Type B pancreatic cell (in vitro differentiated cells): ENCODE data around the gene WFDC1. TPM values are rescaled to one million over a fixed set of nuclear protein-coding genes. Genes with fewer than 3 reads are reported as not detected.

Source experiments
- DNase-seq: peaks from one replicate; pipeline ENCODE4 v3.0.0; 2021; ENCODE audit warnings: mixed read lengths; ENCODE audit not compliant: unreplicated experiment; ENCODE audit errors: extremely low spot score
- H3K27ac Mint-ChIP-seq: 2 replicates; pipeline ENCODE4 v1.8.0; 2021; ENCODE audit warnings: mild to moderate bottlenecking, mixed read lengths
- H3K27me3 Mint-ChIP-seq: 2 replicates; pipeline ENCODE4 v1.8.0; 2021; ENCODE audit warnings: mixed read lengths
- H3K36me3 Mint-ChIP-seq: 2 replicates; pipeline ENCODE4 v1.8.0; 2021; ENCODE audit warnings: mixed read lengths
- H3K4me1 Mint-ChIP-seq: one replicate; pipeline ENCODE4 v1.8.0; 2021; ENCODE audit warnings: mixed read lengths; ENCODE audit not compliant: unreplicated experiment
- H3K4me3 Mint-ChIP-seq: 2 replicates; pipeline ENCODE4 v1.8.0; 2021; ENCODE audit warnings: mild to moderate bottlenecking, mixed read lengths
- H3K9me3 Mint-ChIP-seq: 2 replicates; pipeline ENCODE4 v1.8.0; 2021; ENCODE audit warnings: mixed read lengths
- CTCF ChIP-seq: fragments of 200-600 bp; sonication (generic); conservative IDR thresholded peaks from 2 replicates; pipeline ENCODE4 v1.5.0; 2021; ENCODE audit warnings: antibody characterized with exemption, mild to moderate bottlenecking
- total RNA-seq: library from RNA; stranded (reverse); gene quantifications from 2 replicates; pipeline ENCODE4 v1.2.1, GENCODE V29; 2021; ENCODE audit warnings: low replicate concordance

The WFDC1 gene
- total RNA-seq, 1 donor from 2014 or later, result 2.0 TPM

- Mint-ChIP-seq H3K27ac (no peak overlapping the region), H3K4me1 (peaks cover 5% of the 10 kb centered on the region), H3K27me3 (peaks cover 14% of the 10 kb centered on the region), H3K9me3 (peaks cover 4% of the 10 kb centered on the region), H3K36me3 (no peaks in the 10 kb centered on the region), H3K4me3 (no peak overlapping the region)
- TF ChIP-seq CTCF, result no peak
- no peak for DNase-seq
Measured at GRCh38 chr16:84252184-84252583, 42.5 kb upstream of the WFDC1 start.

- no peak for TF ChIP-seq CTCF
- Mint-ChIP-seq H3K27ac (no peak overlapping the region), H3K36me3 (no peaks in the 10 kb centered on the region), H3K27me3 (peaks cover 14% of the 10 kb centered on the region), H3K4me1 (peaks cover under 1% of the 10 kb centered on the region), H3K4me3 (no peak overlapping the region), H3K9me3 (peaks cover 4% of the 10 kb centered on the region)
- DNase-seq, result no peak
Measured at GRCh38 chr16:84253173-84253572, 41.5 kb upstream of the WFDC1 start.

- Mint-ChIP-seq H3K4me3 (no peak overlapping the region), H3K4me1 (no peaks in the 10 kb centered on the region), H3K27ac (no peak overlapping the region), H3K27me3 (peaks cover 14% of the 10 kb centered on the region), H3K36me3 (no peaks in the 10 kb centered on the region), H3K9me3 (peaks cover 4% of the 10 kb centered on the region)
- no peak for DNase-seq
- TF ChIP-seq CTCF, result no peak
Measured at GRCh38 chr16:84254062-84254461, 40.6 kb upstream of the WFDC1 start.

GRCh38 chr16:84255050-84255810, 39.4 kb upstream of the WFDC1 start:
- Mint-ChIP-seq H3K27me3 (peaks cover 14% of the 10 kb centered on the region), H3K36me3 (no peaks in the 10 kb centered on the region), H3K4me3 (no peak overlapping the region), H3K9me3 (peaks cover 4% of the 10 kb centered on the region), H3K4me1 (no peaks in the 10 kb centered on the region), H3K27ac (no peak overlapping the region)
- TF ChIP-seq CTCF, result no peak
- DNase-seq, result no peak

- Mint-ChIP-seq H3K27me3 (peaks cover 8% of the 10 kb centered on the region), H3K4me1 (no peaks in the 10 kb centered on the region), H3K4me3 (no peak overlapping the region), H3K27ac (no peak overlapping the region), H3K36me3 (no peaks in the 10 kb centered on the region), H3K9me3 (peaks cover 8% of the 10 kb centered on the region)
- TF ChIP-seq CTCF, result no peak
- DNase-seq, result no peak
Measured at GRCh38 chr16:84258266-84258665, 36.4 kb upstream of the WFDC1 start.
